ENCODE results near the gene CD200. TPM values are rescaled to one million over a fixed set of nuclear protein-coding genes. Genes with fewer than 3 reads are reported as not detected.

Gene CD200
- total RNA-seq, 2 donors from 2014 or later = 2.0 to 2.6 TPM

DNA sequence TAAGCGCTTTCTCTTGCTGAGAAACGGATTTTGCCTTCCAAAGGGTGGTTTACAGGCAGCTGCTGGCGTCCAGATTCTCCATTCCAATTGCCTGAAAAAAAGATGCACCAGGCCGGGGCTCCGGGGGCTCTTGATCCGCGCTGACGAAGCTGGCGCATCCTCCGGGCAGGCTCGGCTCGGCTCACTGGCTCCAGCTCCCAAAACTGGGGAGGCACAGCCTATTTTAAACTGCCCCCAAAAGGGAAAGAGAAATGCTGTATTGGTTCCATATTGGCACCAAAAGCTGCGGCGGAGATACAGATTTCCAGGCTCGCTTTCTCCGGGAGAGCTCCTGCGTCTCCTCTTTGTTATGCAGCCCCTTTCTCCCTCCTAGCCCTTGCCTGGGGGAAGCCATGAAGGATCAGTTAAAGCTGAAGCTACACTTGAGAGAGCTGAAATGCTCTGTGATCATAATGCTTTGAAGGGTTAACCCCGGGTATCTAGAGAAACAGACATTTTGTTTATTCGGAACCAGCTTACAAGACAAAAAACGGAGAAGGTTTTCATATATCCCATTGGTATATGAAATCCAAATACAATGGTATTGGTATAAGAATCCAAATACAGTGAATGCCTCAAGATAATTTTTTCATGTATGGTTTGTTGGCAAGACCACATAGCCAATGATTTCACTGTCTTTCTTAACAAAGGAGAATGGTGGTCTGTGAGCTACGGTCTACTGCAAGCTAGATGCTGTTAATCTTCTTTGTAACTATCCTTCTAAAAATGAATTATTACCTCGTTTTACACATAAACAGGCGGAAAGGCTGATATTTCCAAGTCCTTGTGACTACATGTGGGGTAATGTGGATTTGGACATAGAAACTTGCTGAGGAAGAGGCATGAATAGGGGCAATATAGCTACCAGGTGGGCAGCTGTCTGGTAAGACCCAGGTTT lies 693 bp downstream of the CD200 start:
- H3K4me3 ChIP-seq = no peak overlapping the region
- DNase-seq (no peak), ATAC-seq (no peak)
- peak overlapping the region in 3 of 4 donors; percentile 8 to 44 (median 19) for H3K27ac ChIP-seq
- no peak for TF ChIP-seq POLR2A (IDR thresholded peaks at IDR 0.05)
- TF ChIP-seq, protein P1, sequence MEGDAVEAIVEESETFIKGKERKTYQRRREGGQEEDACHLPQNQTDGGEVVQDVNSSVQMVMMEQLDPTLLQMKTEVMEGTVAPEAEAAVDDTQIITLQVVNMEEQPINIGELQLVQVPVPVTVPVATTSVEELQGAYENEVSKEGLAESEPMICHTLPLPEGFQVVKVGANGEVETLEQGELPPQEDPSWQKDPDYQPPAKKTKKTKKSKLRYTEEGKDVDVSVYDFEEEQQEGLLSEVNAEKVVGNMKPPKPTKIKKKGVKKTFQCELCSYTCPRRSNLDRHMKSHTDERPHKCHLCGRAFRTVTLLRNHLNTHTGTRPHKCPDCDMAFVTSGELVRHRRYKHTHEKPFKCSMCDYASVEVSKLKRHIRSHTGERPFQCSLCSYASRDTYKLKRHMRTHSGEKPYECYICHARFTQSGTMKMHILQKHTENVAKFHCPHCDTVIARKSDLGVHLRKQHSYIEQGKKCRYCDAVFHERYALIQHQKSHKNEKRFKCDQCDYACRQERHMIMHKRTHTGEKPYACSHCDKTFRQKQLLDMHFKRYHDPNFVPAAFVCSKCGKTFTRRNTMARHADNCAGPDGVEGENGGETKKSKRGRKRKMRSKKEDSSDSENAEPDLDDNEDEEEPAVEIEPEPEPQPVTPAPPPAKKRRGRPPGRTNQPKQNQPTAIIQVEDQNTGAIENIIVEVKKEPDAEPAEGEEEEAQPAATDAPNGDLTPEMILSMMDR (IDR thresholded peaks at IDR 0.05) = no peak
- peaks cover 0 to 5% of the 10 kb centered on the region in 2 donors for H3K27me3 ChIP-seq
- no peaks in the 10 kb centered on the region for H3K9me3 ChIP-seq
- intact Hi-C loops (cut with DNase I) = no loop called here
- no peaks in the 10 kb centered on the region for H3K36me3 ChIP-seq (replicated peaks in 1 of 2; ENCODE audit: insufficient read depth in 1 of 2, low read depth in 2 of 2)
- WGBS, 2 donors = 21 to 35% methylated on average over 12 to 23 of the region's 23 CpGs
- H3K4me1 ChIP-seq = peaks cover 5% of the 10 kb centered on the region

GRCh38 chr3:112334691-112335433 lies 1.9 kb downstream of the CD200 start:
- 53 to 59% methylated on average over 6 of the region's 6 CpGs for WGBS, 2 donors
- DNase-seq = no peak
- H3K4me3 ChIP-seq = no peak overlapping the region
- H3K4me1 ChIP-seq = peaks cover 5% of the 10 kb centered on the region
- peaks cover 0 to 5% of the 10 kb centered on the region in 2 donors for H3K27me3 ChIP-seq
- no peaks in the 10 kb centered on the region for H3K36me3 ChIP-seq (replicated peaks in 1 of 2; ENCODE audit: insufficient read depth in 1 of 2, low read depth in 2 of 2)
- H3K9me3 ChIP-seq = no peaks in the 10 kb centered on the region
- intact Hi-C loops (cut with DNase I) = no loop called here
- no peak for TF ChIP-seq POLR2A (IDR thresholded peaks at IDR 0.05)
- TF ChIP-seq, protein P1 (IDR thresholded peaks at IDR 0.05) = no peak
- no peak overlapping the region for H3K27ac ChIP-seq
- ATAC-seq = no peak

GRCh38 chr3:112335434-112335781 lies 2.5 kb downstream of the CD200 start:
- H3K4me3 ChIP-seq = no peak overlapping the region
- 92% methylated on average over 2 of the region's 2 CpGs for WGBS, 2 donors
- no peak overlapping the region for H3K27ac ChIP-seq
- H3K9me3 ChIP-seq = no peaks in the 10 kb centered on the region
- TF ChIP-seq, protein P1 (IDR thresholded peaks at IDR 0.05) = no peak
- no peak for TF ChIP-seq POLR2A (IDR thresholded peaks at IDR 0.05)
- no peak for DNase-seq
- ATAC-seq = no peak
- peaks cover 5% of the 10 kb centered on the region for H3K4me1 ChIP-seq
- intact Hi-C loops (cut with DNase I) = no loop called here
- no peaks in the 10 kb centered on the region for H3K36me3 ChIP-seq (replicated peaks in 1 of 2; ENCODE audit: insufficient read depth in 1 of 2, low read depth in 2 of 2)
- H3K27me3 ChIP-seq = peaks cover 0 to 5% of the 10 kb centered on the region in 2 donors

GRCh38 chr3:112338021-112338726 lies 5.2 kb downstream of the CD200 start:
- intact Hi-C loops (cut with DNase I) = no loop called here
- H3K9me3 ChIP-seq = no peaks in the 10 kb centered on the region
- H3K27me3 ChIP-seq = peaks cover 0 to 2% of the 10 kb centered on the region in 2 donors
- H3K27ac ChIP-seq = no peak overlapping the region
- 58% methylated on average over 6 of the region's 6 CpGs for WGBS, 2 donors
- ATAC-seq = no peak
- no peaks in the 10 kb centered on the region for H3K36me3 ChIP-seq (replicated peaks in 1 of 2; ENCODE audit: insufficient read depth in 1 of 2, low read depth in 2 of 2)
- DNase-seq = no peak
- no peak overlapping the region for H3K4me3 ChIP-seq
- no peak for TF ChIP-seq POLR2A (IDR thresholded peaks at IDR 0.05)
- TF ChIP-seq, protein P1 (IDR thresholded peaks at IDR 0.05) = no peak
- peaks cover under 1% of the 10 kb centered on the region for H3K4me1 ChIP-seq

Data from body of pancreas (tissue), 4 donors.